IMR-90 (cell line): ENCODE data around the gene NUDT4B. TPM values are rescaled to one million over a fixed set of nuclear protein-coding genes. Genes with fewer than 3 reads are reported as not detected.

Source experiments
- microRNA-seq, 2 experiments: library from miRNA; stranded (forward) in 1 of 2; unstranded in 1 of 2; fragments of 10-50 nt in 1 of 2; fragments of <30 nt in 1 of 2; gene quantifications in 1 of 2; microRNA quantifications in 1 of 2; one replicate each; pipeline versions ENCODE3 to v1.1.0; 2013 to 2020; ENCODE audit not compliant: insufficient read depth in 1 of 2, insufficient read length in 1 of 2, unreplicated experiment in 1 of 2
- polyA plus RNA-seq, 3 experiments: library from polyadenylated mRNA; depleted of rRNA; stranded (reverse); fragments of >200 nt; gene quantifications; 2 replicates each; pipeline ENCODE4 v1.2.3, GENCODE V29; 2012; ENCODE audit warnings: low replicate concordance in 1 of 3
- small RNA-seq, 5 experiments: library from RNA; depleted of rRNA; stranded (forward); fragments of <200 nt; gene quantifications; one replicate each; pipeline ENCODE3, GENCODE V24; 2012
- total RNA-seq: library from RNA; depleted of rRNA; stranded (reverse); fragments of >200 nt; gene quantifications from 2 replicates; pipeline ENCODE4 v1.2.3, GENCODE V29; 2012; rRNA removed

NUDT4B gene
- total and polyA plus RNA-seq, 2 of the 4 experiments (the other 2 are of a cell fraction): 10.6 to 19.9 TPM

Small RNAs within 50 kb of the gene (microRNA-seq; reads per million reads assigned to microRNA genes)
- gene RNU6-1171P (ENCODE audit: insufficient read depth, insufficient read length): not detected

Small RNAs within 50 kb of the gene (small RNA-seq; reads per million reads assigned to genes)
- gene RNU6-1171P: 0 reads per million in 5 experiments

Other genes with a start within 250 kb of the NUDT4B start
- 24.7 and 43.7 TPM in 2 replicates for gene NBPF14, start 152.8 kb upstream of the NUDT4B start, total RNA-seq
- gene NBPF14, start 152.8 kb upstream of the NUDT4B start, polyA plus RNA-seq (2012; rRNA removed): 14.1 and 16.5 TPM in 2 replicates
- 71.4 and 74.4 TPM in 2 replicates for gene PDE4DIP, start 95.7 kb downstream of the NUDT4B start, total RNA-seq
- 27.1 and 36.7 TPM in 2 replicates for gene PDE4DIP, start 95.7 kb downstream of the NUDT4B start, polyA plus RNA-seq (2012; rRNA removed)